Measurements from ENCODE around the gene ZNRF3. TPM values are rescaled to one million over a fixed set of nuclear protein-coding genes. Genes with fewer than 3 reads are reported as not detected.

Gene ZNRF3
- total and polyA plus RNA-seq, 2 experiments from 2014 or later, result 11.1 to 32.2 TPM

DNA sequence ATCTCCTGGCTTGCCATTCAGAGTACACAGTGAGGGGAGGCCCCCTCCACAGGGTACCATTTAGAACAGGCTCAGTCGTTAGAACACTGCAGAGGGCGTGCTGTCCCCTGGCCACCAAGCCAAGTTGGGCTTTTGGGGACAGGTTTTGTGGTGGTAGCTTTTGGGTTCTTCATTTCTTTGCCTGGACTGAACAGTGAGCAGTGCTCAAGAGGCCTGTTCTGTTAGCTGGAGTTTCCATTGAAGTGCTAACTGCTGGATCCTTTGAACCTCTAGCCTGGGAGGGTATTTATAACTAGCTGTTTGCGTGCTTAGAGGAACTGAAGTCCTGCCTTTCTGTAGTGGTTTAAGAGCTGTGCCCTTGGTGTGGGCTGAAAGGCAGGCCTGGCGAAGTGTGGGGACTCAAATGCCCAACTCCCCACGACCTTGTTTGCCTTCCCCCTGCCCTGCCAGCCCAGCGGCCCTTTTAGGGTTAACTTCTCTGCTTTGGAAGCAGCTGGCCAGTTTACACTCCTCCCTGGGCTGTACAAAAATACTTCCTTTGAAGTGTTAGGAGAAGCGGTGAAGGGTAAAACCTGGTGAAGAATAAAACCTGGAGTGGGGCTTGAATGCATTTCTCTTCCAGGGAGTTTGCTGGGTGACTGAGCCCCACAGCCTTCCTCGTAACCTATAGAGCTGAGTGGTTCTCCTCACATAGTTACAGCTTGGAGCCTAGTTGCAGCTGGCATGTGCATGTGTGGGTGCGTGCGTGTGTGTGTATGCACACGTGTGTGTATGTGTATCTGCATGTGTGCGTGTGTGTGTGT, 34.6 kb downstream of the ZNRF3 start:
- H3K4me1 ChIP-seq (ENCODE audit: insufficient read depth), result peaks cover 42% of the 10 kb centered on the region
- H3K4me2 ChIP-seq, result peak overlapping the region; percentile 52
- H3K27me3 ChIP-seq (ENCODE audit: insufficient read depth), result no peaks in the 10 kb centered on the region
- H4K20me1 ChIP-seq (replicated peaks; ENCODE audit: insufficient read depth), result peaks cover 49% of the 10 kb centered on the region
- peak overlapping the region; percentile 13; the same call in 1 of the 3 replicates for H3K4me3 Mint-ChIP-seq
- peaks cover 50% of the 10 kb centered on the region for H3K4me1 Mint-ChIP-seq
- H3K36me3 Mint-ChIP-seq (ENCODE audit: low read depth), result no peaks in the 10 kb centered on the region
- no peaks in the 10 kb centered on the region for H3K9me3 Mint-ChIP-seq
- peak; percentile 77 for ATAC-seq
- H3K79me2 ChIP-seq (replicated peaks; ENCODE audit: insufficient read depth), result peaks cover 100% of the 10 kb centered on the region
- H3K27me3 Mint-ChIP-seq (ENCODE audit: insufficient read depth, low read depth, poor library complexity), result no peaks in the 10 kb centered on the region
- H2AFZ ChIP-seq, result no peak overlapping the region
- H3K27ac Mint-ChIP-seq, result peak overlapping the region; percentile 41; the same call in 1 of the 2 replicates
- no peaks in the 10 kb centered on the region for H3K9me2 ChIP-seq (ENCODE audit: insufficient read depth)
- 0 out of 2 replicates have a peak overlapping the region, but pooled peaks have one; percentile 12 for H3K4me3 ChIP-seq
- TF ChIP-seq NANOG (IDR thresholded peaks at IDR 0.05; ENCODE audit: borderline replicate concordance), result no peak
- no peak for TF ChIP-seq POLR2AphosphoS5 (IDR thresholded peaks at IDR 0.05; ENCODE audit: low read depth)
- TF ChIP-seq, protein P1, sequence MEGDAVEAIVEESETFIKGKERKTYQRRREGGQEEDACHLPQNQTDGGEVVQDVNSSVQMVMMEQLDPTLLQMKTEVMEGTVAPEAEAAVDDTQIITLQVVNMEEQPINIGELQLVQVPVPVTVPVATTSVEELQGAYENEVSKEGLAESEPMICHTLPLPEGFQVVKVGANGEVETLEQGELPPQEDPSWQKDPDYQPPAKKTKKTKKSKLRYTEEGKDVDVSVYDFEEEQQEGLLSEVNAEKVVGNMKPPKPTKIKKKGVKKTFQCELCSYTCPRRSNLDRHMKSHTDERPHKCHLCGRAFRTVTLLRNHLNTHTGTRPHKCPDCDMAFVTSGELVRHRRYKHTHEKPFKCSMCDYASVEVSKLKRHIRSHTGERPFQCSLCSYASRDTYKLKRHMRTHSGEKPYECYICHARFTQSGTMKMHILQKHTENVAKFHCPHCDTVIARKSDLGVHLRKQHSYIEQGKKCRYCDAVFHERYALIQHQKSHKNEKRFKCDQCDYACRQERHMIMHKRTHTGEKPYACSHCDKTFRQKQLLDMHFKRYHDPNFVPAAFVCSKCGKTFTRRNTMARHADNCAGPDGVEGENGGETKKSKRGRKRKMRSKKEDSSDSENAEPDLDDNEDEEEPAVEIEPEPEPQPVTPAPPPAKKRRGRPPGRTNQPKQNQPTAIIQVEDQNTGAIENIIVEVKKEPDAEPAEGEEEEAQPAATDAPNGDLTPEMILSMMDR (conservative IDR thresholded peaks at IDR 0.05; ENCODE audit: low read depth in 2 of 2), result 0 out of 4 replicates have a peak, but pooled peaks of 1 of the 2 experiments have one; percentile 13
- TF ChIP-seq JUNB (IDR thresholded peaks at IDR 0.05; ENCODE audit: unreplicated experiment), result no peak
- TF ChIP-seq, protein P2, sequence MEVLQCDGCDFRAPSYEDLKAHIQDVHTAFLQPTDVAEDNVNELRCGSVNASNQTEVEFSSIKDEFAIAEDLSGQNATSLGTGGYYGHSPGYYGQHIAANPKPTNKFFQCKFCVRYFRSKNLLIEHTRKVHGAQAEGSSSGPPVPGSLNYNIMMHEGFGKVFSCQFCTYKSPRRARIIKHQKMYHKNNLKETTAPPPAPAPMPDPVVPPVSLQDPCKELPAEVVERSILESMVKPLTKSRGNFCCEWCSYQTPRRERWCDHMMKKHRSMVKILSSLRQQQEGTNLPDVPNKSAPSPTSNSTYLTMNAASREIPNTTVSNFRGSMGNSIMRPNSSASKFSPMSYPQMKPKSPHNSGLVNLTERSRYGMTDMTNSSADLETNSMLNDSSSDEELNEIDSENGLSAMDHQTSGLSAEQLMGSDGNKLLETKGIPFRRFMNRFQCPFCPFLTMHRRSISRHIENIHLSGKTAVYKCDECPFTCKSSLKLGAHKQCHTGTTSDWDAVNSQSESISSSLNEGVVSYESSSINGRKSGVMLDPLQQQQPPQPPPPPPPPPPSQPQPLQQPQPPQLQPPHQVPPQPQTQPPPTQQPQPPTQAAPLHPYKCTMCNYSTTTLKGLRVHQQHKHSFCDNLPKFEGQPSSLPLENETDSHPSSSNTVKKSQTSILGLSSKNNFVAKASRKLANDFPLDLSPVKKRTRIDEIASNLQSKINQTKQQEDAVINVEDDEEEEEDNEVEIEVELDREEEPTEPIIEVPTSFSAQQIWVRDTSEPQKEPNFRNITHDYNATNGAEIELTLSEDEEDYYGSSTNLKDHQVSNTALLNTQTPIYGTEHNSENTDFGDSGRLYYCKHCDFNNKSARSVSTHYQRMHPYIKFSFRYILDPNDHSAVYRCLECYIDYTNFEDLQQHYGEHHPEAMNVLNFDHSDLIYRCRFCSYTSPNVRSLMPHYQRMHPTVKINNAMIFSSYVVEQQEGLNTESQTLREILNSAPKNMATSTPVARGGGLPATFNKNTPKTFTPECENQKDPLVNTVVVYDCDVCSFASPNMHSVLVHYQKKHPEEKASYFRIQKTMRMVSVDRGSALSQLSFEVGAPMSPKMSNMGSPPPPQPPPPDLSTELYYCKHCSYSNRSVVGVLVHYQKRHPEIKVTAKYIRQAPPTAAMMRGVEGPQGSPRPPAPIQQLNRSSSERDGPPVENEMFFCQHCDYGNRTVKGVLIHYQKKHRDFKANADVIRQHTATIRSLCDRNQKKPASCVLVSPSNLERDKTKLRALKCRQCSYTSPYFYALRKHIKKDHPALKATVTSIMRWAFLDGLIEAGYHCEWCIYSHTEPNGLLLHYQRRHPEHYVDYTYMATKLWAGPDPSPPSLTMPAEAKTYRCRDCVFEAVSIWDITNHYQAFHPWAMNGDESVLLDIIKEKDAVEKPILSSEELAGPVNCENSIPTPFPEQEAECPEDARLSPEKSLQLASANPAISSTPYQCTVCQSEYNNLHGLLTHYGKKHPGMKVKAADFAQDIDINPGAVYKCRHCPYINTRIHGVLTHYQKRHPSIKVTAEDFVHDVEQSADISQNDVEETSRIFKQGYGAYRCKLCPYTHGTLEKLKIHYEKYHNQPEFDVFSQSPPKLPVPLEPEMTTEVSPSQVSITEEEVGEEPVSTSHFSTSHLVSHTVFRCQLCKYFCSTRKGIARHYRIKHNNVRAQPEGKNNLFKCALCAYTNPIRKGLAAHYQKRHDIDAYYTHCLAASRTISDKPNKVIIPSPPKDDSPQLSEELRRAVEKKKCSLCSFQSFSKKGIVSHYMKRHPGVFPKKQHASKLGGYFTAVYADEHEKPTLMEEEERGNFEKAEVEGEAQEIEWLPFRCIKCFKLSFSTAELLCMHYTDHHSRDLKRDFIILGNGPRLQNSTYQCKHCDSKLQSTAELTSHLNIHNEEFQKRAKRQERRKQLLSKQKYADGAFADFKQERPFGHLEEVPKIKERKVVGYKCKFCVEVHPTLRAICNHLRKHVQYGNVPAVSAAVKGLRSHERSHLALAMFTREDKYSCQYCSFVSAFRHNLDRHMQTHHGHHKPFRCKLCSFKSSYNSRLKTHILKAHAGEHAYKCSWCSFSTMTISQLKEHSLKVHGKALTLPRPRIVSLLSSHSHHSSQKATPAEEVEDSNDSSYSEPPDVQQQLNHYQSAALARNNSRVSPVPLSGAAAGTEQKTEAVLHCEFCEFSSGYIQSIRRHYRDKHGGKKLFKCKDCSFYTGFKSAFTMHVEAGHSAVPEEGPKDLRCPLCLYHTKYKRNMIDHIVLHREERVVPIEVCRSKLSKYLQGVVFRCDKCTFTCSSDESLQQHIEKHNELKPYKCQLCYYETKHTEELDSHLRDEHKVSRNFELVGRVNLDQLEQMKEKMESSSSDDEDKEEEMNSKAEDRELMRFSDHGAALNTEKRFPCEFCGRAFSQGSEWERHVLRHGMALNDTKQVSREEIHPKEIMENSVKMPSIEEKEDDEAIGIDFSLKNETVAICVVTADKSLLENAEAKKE (CRISPR knock-in tag; IDR thresholded peaks at IDR 0.05), result no peak
- TF ChIP-seq EZH2phosphoT487 (IDR thresholded peaks at IDR 0.05; ENCODE audit: unreplicated experiment), result no peak
- no peaks in the 10 kb centered on the region for H3K36me3 ChIP-seq (ENCODE audit: insufficient read depth)
- peaks cover 6% of the 10 kb centered on the region; the same call in 1 of the 2 replicates for H3F3A ChIP-seq (replicated peaks; ENCODE audit: low read depth)
- no peak overlapping the region; the same call in 1 of the 2 replicates for H3K27ac ChIP-seq (ENCODE audit: low read depth)
- peak; percentile 54 for DNase-seq (ENCODE audit: low spot score)
